Neural cell (in vitro differentiated cells): ENCODE results near the gene COG4. TPM values are rescaled to one million over a fixed set of nuclear protein-coding genes. Genes with fewer than 3 reads are reported as not detected.

Source experiments
- H2AFZ ChIP-seq: fragments of 200-600, 300-800 bp; sonication (generic), shearing (Covaris generic); 2 replicates; pipeline ENCODE4 v1.6.0; 2014; ENCODE audit warnings: low read depth, mild to moderate bottlenecking, antibody characterized with exemption, low read length, moderate library complexity
- H3F3A ChIP-seq: fragments of 200-600 bp; shearing (Covaris generic); 2 replicates; pipeline ENCODE4 v1.6.1; 2016; ENCODE audit warnings: mild to moderate bottlenecking, moderate library complexity, mixed read lengths, antibody characterized with exemption, low read length; ENCODE audit not compliant: insufficient read depth, poor library complexity, severe bottlenecking
- H3K27ac ChIP-seq: fragments of 200-600, 300-800 bp; sonication (generic), shearing (Covaris generic); 2 replicates; pipeline ENCODE4 v1.5.1; 2014; ENCODE audit warnings: mild to moderate bottlenecking, low read length, moderate library complexity
- H3K27me3 ChIP-seq: fragments of 300-800, 200-600 bp; sonication (generic), shearing (Covaris generic); 2 replicates; pipeline ENCODE4 v1.6.0; 2014; ENCODE audit warnings: mild to moderate bottlenecking, low read depth, low read length, moderate library complexity; ENCODE audit not compliant: insufficient read depth
- H3K36me3 ChIP-seq: fragments of 300-800, 200-600 bp; sonication (generic), shearing (Covaris generic); 2 replicates; pipeline ENCODE4 v1.5.1; 2014; ENCODE audit warnings: mild to moderate bottlenecking, antibody characterized with exemption, low read length, moderate library complexity; ENCODE audit not compliant: insufficient read depth
- H3K4me2 ChIP-seq: fragments of 300-800, 200-600 bp; sonication (generic), shearing (Covaris generic); 2 replicates; pipeline ENCODE4 v1.6.0; 2014; ENCODE audit warnings: mild to moderate bottlenecking, low read length
- H3K4me3 ChIP-seq: fragments of 300-800, 200-600 bp; sonication (generic), shearing (Covaris generic); 2 replicates; pipeline ENCODE4 v1.5.1; 2014; ENCODE audit warnings: mild to moderate bottlenecking, low read length, moderate library complexity
- H3K79me2 ChIP-seq: fragments of 200-600 bp; shearing (Covaris generic); replicated peaks from 2 replicates; pipeline ENCODE4 v1.6.0; 2014; ENCODE audit warnings: mild to moderate bottlenecking, low read length, moderate library complexity; ENCODE audit not compliant: insufficient read depth
- H3K9ac ChIP-seq: fragments of 300-800, 200-600 bp; sonication (generic), shearing (Covaris generic); 2 replicates; pipeline ENCODE4 v1.6.1; 2016; ENCODE audit warnings: mild to moderate bottlenecking, low read length, mixed read lengths
- H3K9me2 ChIP-seq: fragments of 200-600 bp; shearing (Covaris generic); 2 replicates; pipeline ENCODE4 v1.6.1; 2016; ENCODE audit warnings: mild to moderate bottlenecking, low read length, mixed read lengths; ENCODE audit not compliant: insufficient read depth
- H3K9me3 ChIP-seq: fragments of 200-600, 300-800 bp; sonication (generic), shearing (Covaris generic); 2 replicates; pipeline ENCODE4 v1.6.1; 2016; ENCODE audit warnings: mild to moderate bottlenecking, mixed run types, low read length, moderate library complexity, mixed read lengths
- H4K20me1 ChIP-seq: fragments of 200-600 bp; shearing (Covaris generic); 2 replicates; pipeline ENCODE4 v1.6.1; 2016; ENCODE audit warnings: mild to moderate bottlenecking, mixed run types; ENCODE audit not compliant: insufficient read depth
- EP300 ChIP-seq: fragments of 450-650 bp; conservative IDR thresholded peaks from 2 replicates; pipeline ENCODE4 v1.6.1; 2014; ENCODE audit warnings: antibody characterized with exemption, mild to moderate bottlenecking, moderate library complexity; ENCODE audit not compliant: poor library complexity, severe bottlenecking
- EZH2 ChIP-seq: fragments of 200-600, 300-800 bp; shearing (Covaris generic), sonication (generic); IDR thresholded peaks from 2 replicates; pipeline ENCODE4 v1.6.1; 2014; ENCODE audit warnings: antibody characterized with exemption, low read length, borderline replicate concordance, mild to moderate bottlenecking; ENCODE audit not compliant: insufficient read depth, poor library complexity, severe bottlenecking
- MXI1 ChIP-seq: fragments of 450-650 bp; conservative IDR thresholded peaks from 2 replicates; pipeline ENCODE4 v1.6.1; 2014; ENCODE audit warnings: antibody characterized with exemption, mild to moderate bottlenecking; ENCODE audit not compliant: poor library complexity, severe bottlenecking
- POLR2AphosphoS5 ChIP-seq: IDR thresholded peaks from 2 replicates; pipeline ENCODE4 v1.6.1; 2012
- RAD21 ChIP-seq: fragments of 450-650 bp; conservative IDR thresholded peaks from 2 replicates; pipeline ENCODE4 v1.6.1; 2014; ENCODE audit warnings: antibody characterized with exemption, mild to moderate bottlenecking, moderate library complexity
- SMC3 ChIP-seq: fragments of 450-650 bp; conservative IDR thresholded peaks from 2 replicates; pipeline ENCODE4 v1.6.1; 2014; ENCODE audit warnings: antibody characterized with exemption, mild to moderate bottlenecking, moderate library complexity; ENCODE audit not compliant: poor library complexity
- polyA plus RNA-seq: library from polyadenylated mRNA; depleted of rRNA; stranded (reverse); fragments of >200 nt; gene quantifications from 2 replicates; pipeline ENCODE4 v1.2.3, GENCODE V29; 2014
- TF ChIP-seq, protein P1 (sequence below): fragments of 450-650 bp; IDR thresholded peaks from 2 replicates; pipeline ENCODE4 v1.5.1; 2014; ENCODE audit warnings: antibody characterized with exemption, mild to moderate bottlenecking, moderate library complexity; ENCODE audit not compliant: poor library complexity, severe bottlenecking
- TF ChIP-seq, protein P2 (sequence below): IDR thresholded peaks from 2 replicates; pipeline ENCODE4 v1.6.1; 2012; ENCODE audit warnings: borderline replicate concordance

COG4 gene
- polyA plus RNA-seq, 1 donor from 2014 or later = 185 TPM

DNA sequence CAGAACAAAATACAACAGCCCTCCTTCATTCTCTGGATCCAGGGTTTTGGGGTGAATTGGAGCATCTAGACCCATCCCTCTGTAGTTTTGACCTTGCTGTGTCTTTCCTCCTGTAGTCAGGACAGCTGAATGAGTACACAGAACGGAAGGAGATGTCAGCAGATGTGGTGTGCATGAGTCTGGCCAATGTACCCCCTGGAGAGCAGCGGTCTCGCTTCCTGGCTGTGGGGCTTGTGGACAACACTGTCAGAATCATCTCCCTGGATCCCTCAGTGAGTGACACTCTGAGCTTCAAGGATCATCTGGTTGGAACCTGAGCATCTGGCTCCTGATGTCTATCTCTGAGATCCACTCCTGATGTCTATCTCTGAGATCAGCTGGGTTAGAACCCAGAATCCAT, 32.7 kb upstream of the COG4 start:
- Histone ChIP-seq H3K9me2 (no peaks in the 10 kb centered on the region), H3K9me3 (no peaks in the 10 kb centered on the region), H4K20me1 (no peaks in the 10 kb centered on the region), H3K4me2 (no peak overlapping the region), H3K4me3 (no peak overlapping the region), H3K9ac (no peak overlapping the region), H3K27me3 (no peaks in the 10 kb centered on the region), H3K79me2 (no peaks in the 10 kb centered on the region), H3K27ac (no peak overlapping the region), H3K36me3 (peaks cover 7% of the 10 kb centered on the region), H2AFZ (no peak overlapping the region), H3F3A (no peaks in the 10 kb centered on the region)
- TF ChIP-seq MXI1 (no peak), EZH2 (no peak), SMC3 (no peak), POLR2AphosphoS5 (no peak)
- TF ChIP-seq, protein P1, sequence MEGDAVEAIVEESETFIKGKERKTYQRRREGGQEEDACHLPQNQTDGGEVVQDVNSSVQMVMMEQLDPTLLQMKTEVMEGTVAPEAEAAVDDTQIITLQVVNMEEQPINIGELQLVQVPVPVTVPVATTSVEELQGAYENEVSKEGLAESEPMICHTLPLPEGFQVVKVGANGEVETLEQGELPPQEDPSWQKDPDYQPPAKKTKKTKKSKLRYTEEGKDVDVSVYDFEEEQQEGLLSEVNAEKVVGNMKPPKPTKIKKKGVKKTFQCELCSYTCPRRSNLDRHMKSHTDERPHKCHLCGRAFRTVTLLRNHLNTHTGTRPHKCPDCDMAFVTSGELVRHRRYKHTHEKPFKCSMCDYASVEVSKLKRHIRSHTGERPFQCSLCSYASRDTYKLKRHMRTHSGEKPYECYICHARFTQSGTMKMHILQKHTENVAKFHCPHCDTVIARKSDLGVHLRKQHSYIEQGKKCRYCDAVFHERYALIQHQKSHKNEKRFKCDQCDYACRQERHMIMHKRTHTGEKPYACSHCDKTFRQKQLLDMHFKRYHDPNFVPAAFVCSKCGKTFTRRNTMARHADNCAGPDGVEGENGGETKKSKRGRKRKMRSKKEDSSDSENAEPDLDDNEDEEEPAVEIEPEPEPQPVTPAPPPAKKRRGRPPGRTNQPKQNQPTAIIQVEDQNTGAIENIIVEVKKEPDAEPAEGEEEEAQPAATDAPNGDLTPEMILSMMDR = no peak

DNA sequence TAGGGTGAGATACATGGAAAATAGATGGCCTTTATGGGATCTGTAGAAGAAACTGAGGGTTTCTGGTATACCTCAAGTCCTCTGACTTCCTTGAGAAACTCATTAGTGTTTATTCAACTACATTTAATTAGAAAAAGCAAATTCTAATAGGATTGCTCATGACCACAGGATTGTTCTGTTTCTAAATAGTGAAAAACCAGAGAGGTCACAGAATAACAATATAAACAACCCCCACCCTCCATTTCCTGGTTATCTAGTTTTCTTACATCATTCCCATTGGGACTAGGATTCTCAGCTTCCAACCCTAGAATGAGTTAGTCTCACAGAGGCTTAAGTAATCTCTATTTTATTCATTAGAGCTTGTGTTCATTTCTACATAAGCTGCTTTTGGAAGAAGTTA, 30.3 kb upstream of the COG4 start:
- Histone ChIP-seq H3K27me3 (no peaks in the 10 kb centered on the region), H3K4me2 (no peak overlapping the region), H3K79me2 (no peaks in the 10 kb centered on the region), H3K9me2 (no peaks in the 10 kb centered on the region), H4K20me1 (no peaks in the 10 kb centered on the region), H3K27ac (no peak overlapping the region), H3F3A (no peaks in the 10 kb centered on the region), H3K9ac (no peak overlapping the region), H3K36me3 (peaks cover 7% of the 10 kb centered on the region), H2AFZ (no peak overlapping the region), H3K4me3 (no peak overlapping the region), H3K9me3 (no peaks in the 10 kb centered on the region)
- no peak for TF ChIP-seq EP300
- TF ChIP-seq, protein P2, sequence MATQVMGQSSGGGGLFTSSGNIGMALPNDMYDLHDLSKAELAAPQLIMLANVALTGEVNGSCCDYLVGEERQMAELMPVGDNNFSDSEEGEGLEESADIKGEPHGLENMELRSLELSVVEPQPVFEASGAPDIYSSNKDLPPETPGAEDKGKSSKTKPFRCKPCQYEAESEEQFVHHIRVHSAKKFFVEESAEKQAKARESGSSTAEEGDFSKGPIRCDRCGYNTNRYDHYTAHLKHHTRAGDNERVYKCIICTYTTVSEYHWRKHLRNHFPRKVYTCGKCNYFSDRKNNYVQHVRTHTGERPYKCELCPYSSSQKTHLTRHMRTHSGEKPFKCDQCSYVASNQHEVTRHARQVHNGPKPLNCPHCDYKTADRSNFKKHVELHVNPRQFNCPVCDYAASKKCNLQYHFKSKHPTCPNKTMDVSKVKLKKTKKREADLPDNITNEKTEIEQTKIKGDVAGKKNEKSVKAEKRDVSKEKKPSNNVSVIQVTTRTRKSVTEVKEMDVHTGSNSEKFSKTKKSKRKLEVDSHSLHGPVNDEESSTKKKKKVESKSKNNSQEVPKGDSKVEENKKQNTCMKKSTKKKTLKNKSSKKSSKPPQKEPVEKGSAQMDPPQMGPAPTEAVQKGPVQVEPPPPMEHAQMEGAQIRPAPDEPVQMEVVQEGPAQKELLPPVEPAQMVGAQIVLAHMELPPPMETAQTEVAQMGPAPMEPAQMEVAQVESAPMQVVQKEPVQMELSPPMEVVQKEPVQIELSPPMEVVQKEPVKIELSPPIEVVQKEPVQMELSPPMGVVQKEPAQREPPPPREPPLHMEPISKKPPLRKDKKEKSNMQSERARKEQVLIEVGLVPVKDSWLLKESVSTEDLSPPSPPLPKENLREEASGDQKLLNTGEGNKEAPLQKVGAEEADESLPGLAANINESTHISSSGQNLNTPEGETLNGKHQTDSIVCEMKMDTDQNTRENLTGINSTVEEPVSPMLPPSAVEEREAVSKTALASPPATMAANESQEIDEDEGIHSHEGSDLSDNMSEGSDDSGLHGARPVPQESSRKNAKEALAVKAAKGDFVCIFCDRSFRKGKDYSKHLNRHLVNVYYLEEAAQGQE = no peak
- no peak for TF ChIP-seq POLR2AphosphoS5
- TF ChIP-seq EZH2 = no peak
- TF ChIP-seq RAD21 = no peak
- TF ChIP-seq, protein P1 = no peak
